Spleen (tissue), 11 donors: ENCODE measurements around the gene TRABD2B. TPM values are rescaled to one million over a fixed set of nuclear protein-coding genes. Genes with fewer than 3 reads are reported as not detected.

Experiments
- DNase-seq: peaks from one replicate; pipeline ENCODE4 v3.0.0-alpha.2; 2020
- H3K27ac ChIP-seq, 8 donors: fragments of 200-600 bp; sonication (generic) in 7 of 8; 1 replicate in 4 of 8; 2 replicates in 4 of 8; pipeline versions ENCODE4 v1.5.0 to v1.8.0; 2016 to 2021; ENCODE audit warnings: inconsistent platforms in 4 of 8, mild to moderate bottlenecking in 4 of 8, moderate library complexity in 1 of 8
- H3K27me3 ChIP-seq, 7 donors: fragments of 200-600 bp; sonication (generic) in 6 of 7; replicated peaks in 1 of 7; 1 replicate in 4 of 7; 2 replicates in 3 of 7; pipeline versions ENCODE4 v1.5.0 to v1.8.0; 2016 to 2021; ENCODE audit warnings: inconsistent platforms in 3 of 7, mild to moderate bottlenecking in 1 of 7
- H3K36me3 ChIP-seq, 6 donors: fragments of 200-600 bp; sonication (generic) in 5 of 6; 1 replicate in 4 of 6; 2 replicates in 2 of 6; pipeline versions ENCODE4 v1.5.0 to v1.8.0; 2016 to 2021; ENCODE audit warnings: inconsistent platforms in 2 of 6
- H3K4me1 ChIP-seq, 6 donors: fragments of 200-600 bp; sonication (generic) in 5 of 6; 1 replicate in 3 of 6; 2 replicates in 3 of 6; pipeline versions ENCODE4 v1.5.0 to v1.8.0; 2016 to 2021; ENCODE audit warnings: inconsistent platforms in 3 of 6
- H3K4me3 ChIP-seq, 8 donors: fragments of 200-600 bp; sonication (generic) in 7 of 8; 1 replicate in 4 of 8; 2 replicates in 4 of 8; pipeline versions ENCODE4 v1.5.0 to v1.8.0; 2016 to 2021; ENCODE audit warnings: inconsistent platforms in 4 of 8, mild to moderate bottlenecking in 4 of 8, moderate library complexity in 2 of 8
- H3K9me3 ChIP-seq, 8 donors: fragments of 200-600 bp; sonication (generic) in 7 of 8; 1 replicate in 4 of 8; 2 replicates in 4 of 8; pipeline versions ENCODE4 v1.5.0 to v1.8.0; 2016 to 2021; ENCODE audit warnings: inconsistent platforms in 4 of 8
- POLR2A ChIP-seq, 3 donors: fragments of 450-650 bp; IDR thresholded peaks; one replicate each; pipeline ENCODE4 v1.5.1; 2017; ENCODE audit warnings: antibody characterized with exemption in 3 of 3, mild to moderate bottlenecking in 1 of 3
- POLR2AphosphoS5 ChIP-seq, 3 donors: sonication (generic); formaldehyde crosslinking; IDR thresholded peaks; one replicate each; pipeline ENCODE4 v1.5.1; 2017; ENCODE audit warnings: antibody characterized with exemption in 3 of 3
- WGBS, 5 donors: extraction: QIAGEN DNeasy Blood & Tissue Kit in 3 of 5; methylation state at CpG; one replicate each; pipeline versions ENCODE4 v1.1.5 to v1.1.7; 2013 to 2018; 5-methylcytosine and 5-hydroxymethylcytosine counted together
- intact Hi-C: fragments of 100-400 bp; cut with DNase I; formaldehyde crosslinking; loops from one replicate; pipeline ENCODE4 v1.15.0; 2023; ENCODE audit warnings: low total_unique reads
- polyA plus RNA-seq, 3 donors: library from polyadenylated mRNA; stranded (reverse); fragments of 200-250 nt; gene quantifications; one replicate each; pipeline ENCODE4 v1.2.1, GENCODE V29; 2013
- total RNA-seq, 7 donors: library from RNA; depleted of rRNA in 3 of 7; stranded (reverse); fragments of >200 nt in 3 of 7; fragmentation: NEBNext Ultra II Directional in 4 of 7; extraction: Animal tissue kit (Norgen Biotek cat#: 25700) in 4 of 7; gene quantifications; one replicate each; pipeline versions ENCODE4 v1.1.0 to v1.2.1, GENCODE V29; 2016 to 2021
- TF ChIP-seq, protein P1 (sequence below), 11 experiments: fragments of 200-600 bp in 7 of 11; fragments of 450-650 bp in 4 of 11; sonication (generic) in 4 of 11; IDR thresholded peaks in 8 of 11; conservative IDR thresholded peaks in 3 of 11; 1 replicate in 7 of 11; 2 replicates in 4 of 11; pipeline versions ENCODE4 v1.4.0 to v1.8.0; 2016 to 2021; ENCODE audit warnings: antibody characterized with exemption in 11 of 11, inconsistent platforms in 4 of 11, mild to moderate bottlenecking in 1 of 11
- donor health status: healthy with polysubstance abuse.
- donor health status: DM: no; HTN: no; CAD: no; lungs with moderate emphysema.
- donor health status: DM: no; HTN: no; CAD: no.
- donor health status: Bipolar disorder and iron deficiency.
- donor health status: healthy.
- donor health status: DM: no; HTN: no; CAD: no.
- donor health status: DM: yes; HTN: yes; CAD: no.

The TRABD2B gene
- total and polyA plus RNA-seq, 10 donors: 0.11 to 3.5 (median 0.64) TPM

DNA sequence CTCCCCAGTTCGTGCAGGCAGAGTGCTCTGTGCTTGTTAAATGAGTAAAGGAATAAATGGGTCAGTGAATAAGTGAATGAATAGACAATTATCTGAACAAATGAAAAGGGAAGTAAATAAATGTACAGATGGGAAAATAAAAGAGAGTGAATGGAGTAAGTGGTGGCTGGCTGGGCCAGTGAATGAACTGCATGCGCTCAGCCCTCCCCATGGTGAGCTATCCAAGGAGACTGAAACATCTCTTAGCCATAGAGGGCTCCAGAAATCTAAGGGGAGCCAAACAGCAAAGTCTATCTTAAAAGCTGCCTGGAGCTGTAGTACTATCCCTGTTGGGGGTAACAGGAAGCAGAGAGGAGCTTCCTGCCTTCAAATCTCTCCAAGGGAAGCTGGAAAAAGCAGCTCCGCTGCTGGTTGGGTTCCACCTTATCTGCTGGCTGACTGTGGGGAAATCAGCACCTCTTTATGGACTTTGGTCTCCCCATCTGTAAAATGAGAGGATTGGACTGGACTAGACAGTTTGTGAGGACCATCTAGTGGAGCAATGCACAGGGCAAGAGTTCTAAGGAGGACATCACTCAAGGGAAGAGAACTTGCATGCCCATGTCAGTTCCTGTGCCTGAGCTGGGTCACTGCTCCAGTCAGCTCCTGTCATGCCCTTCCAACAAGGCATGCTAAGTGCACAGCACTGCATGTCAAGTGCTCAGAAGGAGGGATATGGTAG is 77.9 kb downstream of the TRABD2B start:
- H3K27me3 ChIP-seq: peaks cover 0 to 62% (median 0%) of the 10 kb centered on the region in 7 donors
- TF ChIP-seq, protein P1, sequence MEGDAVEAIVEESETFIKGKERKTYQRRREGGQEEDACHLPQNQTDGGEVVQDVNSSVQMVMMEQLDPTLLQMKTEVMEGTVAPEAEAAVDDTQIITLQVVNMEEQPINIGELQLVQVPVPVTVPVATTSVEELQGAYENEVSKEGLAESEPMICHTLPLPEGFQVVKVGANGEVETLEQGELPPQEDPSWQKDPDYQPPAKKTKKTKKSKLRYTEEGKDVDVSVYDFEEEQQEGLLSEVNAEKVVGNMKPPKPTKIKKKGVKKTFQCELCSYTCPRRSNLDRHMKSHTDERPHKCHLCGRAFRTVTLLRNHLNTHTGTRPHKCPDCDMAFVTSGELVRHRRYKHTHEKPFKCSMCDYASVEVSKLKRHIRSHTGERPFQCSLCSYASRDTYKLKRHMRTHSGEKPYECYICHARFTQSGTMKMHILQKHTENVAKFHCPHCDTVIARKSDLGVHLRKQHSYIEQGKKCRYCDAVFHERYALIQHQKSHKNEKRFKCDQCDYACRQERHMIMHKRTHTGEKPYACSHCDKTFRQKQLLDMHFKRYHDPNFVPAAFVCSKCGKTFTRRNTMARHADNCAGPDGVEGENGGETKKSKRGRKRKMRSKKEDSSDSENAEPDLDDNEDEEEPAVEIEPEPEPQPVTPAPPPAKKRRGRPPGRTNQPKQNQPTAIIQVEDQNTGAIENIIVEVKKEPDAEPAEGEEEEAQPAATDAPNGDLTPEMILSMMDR (IDR thresholded peaks at IDR 0.05 in 8 of 11, conservative IDR thresholded peaks at IDR 0.05 in 3 of 11): no peak
- no peak for TF ChIP-seq POLR2A (IDR thresholded peaks at IDR 0.05)
- no peak for TF ChIP-seq POLR2AphosphoS5 (IDR thresholded peaks at IDR 0.05)
- DNase-seq: no peak
- no peaks in the 10 kb centered on the region for H3K36me3 ChIP-seq
- no peak overlapping the region for H3K4me3 ChIP-seq
- no peak overlapping the region for H3K27ac ChIP-seq
- H3K9me3 ChIP-seq: no peaks in the 10 kb centered on the region
- WGBS, 5 donors: 65 to 86% (median 75%) methylated on average over 3 of the region's 3 CpGs
- intact Hi-C loops: no loop called here
- H3K4me1 ChIP-seq: peaks cover 0 to 15% (median 0%) of the 10 kb centered on the region in 6 donors

DNA sequence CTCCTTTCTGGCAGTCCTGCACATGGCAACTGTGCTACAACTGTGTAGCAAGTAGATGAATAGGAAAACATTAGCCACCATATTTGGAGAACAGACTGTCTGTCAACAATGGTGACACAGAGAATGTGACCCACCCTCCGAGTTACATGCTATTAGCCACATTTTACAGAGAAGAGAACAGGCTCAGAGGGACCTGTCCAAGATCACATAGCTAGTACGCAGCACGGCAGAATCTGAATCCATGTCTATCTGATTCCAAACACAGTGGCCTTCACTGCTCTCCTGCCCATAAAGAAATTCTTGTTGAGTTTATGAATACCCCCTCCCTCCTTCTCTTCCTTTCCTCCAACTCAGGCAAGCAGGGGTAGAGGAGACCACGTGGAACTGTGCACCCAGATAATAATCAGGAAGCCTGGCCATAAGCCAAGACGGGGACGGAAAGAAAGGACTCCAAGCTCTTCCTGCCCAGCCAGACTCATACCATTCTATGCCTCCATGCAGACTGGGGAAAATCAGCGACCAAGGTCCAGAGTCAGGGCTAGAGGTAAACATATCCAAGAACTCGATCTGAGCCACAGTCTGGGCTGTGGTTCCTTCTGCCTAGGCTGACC is 78.8 kb downstream of the TRABD2B start:
- 27 to 39% (median 31%) methylated on average over 8 of the region's 8 CpGs for WGBS, 5 donors
- DNase-seq: no peak
- H3K27ac ChIP-seq: no peak overlapping the region
- H3K4me3 ChIP-seq: no peak overlapping the region
- no peaks in the 10 kb centered on the region for H3K36me3 ChIP-seq
- H3K9me3 ChIP-seq: no peaks in the 10 kb centered on the region
- TF ChIP-seq POLR2AphosphoS5 (IDR thresholded peaks at IDR 0.05): peak in 1 of 3 donors; percentile 26
- TF ChIP-seq, protein P1 (IDR thresholded peaks at IDR 0.05 in 8 of 11, conservative IDR thresholded peaks at IDR 0.05 in 3 of 11): no peak
- peaks cover 0 to 56% (median 0%) of the 10 kb centered on the region in 7 donors for H3K27me3 ChIP-seq
- intact Hi-C loops: no loop called here
- peaks cover 0 to 15% (median 0%) of the 10 kb centered on the region in 6 donors for H3K4me1 ChIP-seq

DNA sequence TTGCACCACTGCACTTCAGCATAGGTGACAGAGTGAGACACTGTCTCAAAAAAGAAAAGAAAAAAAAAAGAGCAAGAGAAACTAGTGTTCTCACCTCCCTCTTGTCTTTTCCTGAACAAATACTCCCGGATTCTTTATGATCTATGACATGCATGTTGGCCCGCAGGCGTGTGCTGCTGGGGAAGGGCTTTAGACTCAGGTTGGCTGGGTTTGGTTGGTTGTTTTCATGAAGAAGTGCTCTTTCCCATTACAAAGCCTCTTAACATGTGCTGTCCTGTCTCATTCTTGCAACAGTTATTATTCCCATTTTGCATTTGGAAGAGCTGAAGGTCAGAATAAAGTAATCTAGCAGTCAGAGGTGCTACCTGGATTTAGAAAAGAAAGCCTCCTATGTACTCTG is 79.5 kb downstream of the TRABD2B start:
- Histone ChIP-seq H3K27ac (no peak overlapping the region), H3K9me3 (no peaks in the 10 kb centered on the region), H3K27me3 (peaks cover 0 to 50% (median 0%) of the 10 kb centered on the region in 7 donors), H3K36me3 (no peaks in the 10 kb centered on the region), H3K4me1 (peaks cover 0 to 15% (median 0%) of the 10 kb centered on the region in 6 donors), H3K4me3 (no peak overlapping the region)
- TF ChIP-seq, protein P1 (IDR thresholded peaks at IDR 0.05 in 8 of 11, conservative IDR thresholded peaks at IDR 0.05 in 3 of 11): no peak
- no peak for TF ChIP-seq POLR2AphosphoS5 (IDR thresholded peaks at IDR 0.05)
- TF ChIP-seq POLR2A (IDR thresholded peaks at IDR 0.05): no peak
- intact Hi-C loops: no loop called here
- WGBS, 5 donors: 89 to 97% (median 95%) methylated on average over 3 of the region's 3 CpGs
- no peak for DNase-seq

DNA sequence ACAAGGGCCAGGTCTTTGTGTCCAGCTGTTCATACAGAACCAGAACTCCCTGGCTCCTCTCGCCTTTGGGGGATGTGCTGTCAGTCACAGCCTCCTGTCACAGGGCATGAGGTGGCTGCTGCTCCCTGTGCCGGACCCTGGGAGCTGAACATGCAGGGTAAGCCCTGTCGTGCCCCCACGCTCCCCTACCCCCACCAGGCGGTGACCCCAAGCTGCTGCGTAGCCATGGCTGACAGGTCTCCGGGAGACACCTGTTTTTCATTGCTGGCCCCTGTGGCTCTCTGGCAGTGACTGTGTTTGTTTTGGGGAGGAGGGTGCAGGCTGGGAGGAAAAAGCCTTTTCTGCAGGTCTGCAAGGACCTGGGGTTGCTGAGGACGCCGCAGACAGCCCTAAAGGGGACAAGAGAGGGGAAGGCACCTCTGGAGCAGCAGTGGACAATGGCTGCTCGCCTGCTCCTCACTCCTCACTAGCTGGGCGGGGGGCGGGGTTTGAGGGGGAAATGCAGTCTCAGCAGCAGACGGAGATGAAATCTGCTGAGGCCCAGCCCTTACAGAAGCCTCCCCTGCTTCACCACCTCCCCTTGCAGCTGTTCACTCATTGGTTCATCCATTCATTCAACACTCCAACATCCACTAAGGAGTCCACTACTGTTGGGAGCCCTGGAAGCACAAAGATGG is 81.4 kb downstream of the TRABD2B start:
- Histone ChIP-seq H3K4me1 (peaks cover 0 to 15% (median 0%) of the 10 kb centered on the region in 6 donors), H3K27ac (no peak overlapping the region), H3K9me3 (no peaks in the 10 kb centered on the region), H3K36me3 (no peaks in the 10 kb centered on the region), H3K4me3 (no peak overlapping the region), H3K27me3 (peaks cover 0 to 37% (median 0%) of the 10 kb centered on the region in 7 donors)
- intact Hi-C loops: no loop called here
- TF ChIP-seq POLR2AphosphoS5 (IDR thresholded peaks at IDR 0.05) (no peak), POLR2A (IDR thresholded peaks at IDR 0.05) (no peak)
- TF ChIP-seq, protein P1 (IDR thresholded peaks at IDR 0.05 in 8 of 11, conservative IDR thresholded peaks at IDR 0.05 in 3 of 11): no peak
- DNase-seq: no peak
- WGBS, 5 donors: 60 to 76% (median 69%) methylated on average over 6 to 13 of the region's 13 CpGs
